ENCODE measurements around the gene HAL. TPM values are rescaled to one million over a fixed set of nuclear protein-coding genes. Genes with fewer than 3 reads are reported as not detected.

Gene HAL
- total and polyA plus RNA-seq, 3 donors from 2014 or later, result 0.37 to 0.74 (median 0.39) TPM

GRCh38 chr12:95980437-95980836 lies 15.7 kb downstream of the HAL start:
- H3K27ac ChIP-seq, result no peak overlapping the region
- 94 to 96% methylated on average over 5 of the region's 5 CpGs for WGBS, 2 donors
- no peaks in the 10 kb centered on the region for H3K4me1 ChIP-seq
- H3K36me3 ChIP-seq (ENCODE audit: low read depth, missing control alignments), result no peaks in the 10 kb centered on the region
- TF ChIP-seq POLR2A (IDR thresholded peaks at IDR 0.05) (no peak), CTCF (IDR thresholded peaks at IDR 0.05) (no peak)
- H3K27me3 ChIP-seq, result no peaks in the 10 kb centered on the region
- no peak for DNase-seq
- intact Hi-C loops (cut with DNase I; ENCODE audit: low total_unique reads), result no loop called here
- H3K4me3 ChIP-seq, result no peak overlapping the region
- H3K9me3 ChIP-seq, result no peaks in the 10 kb centered on the region

- H3K4me1 ChIP-seq, result no peaks in the 10 kb centered on the region
- DNase-seq, result no peak
- no peaks in the 10 kb centered on the region for H3K27me3 ChIP-seq
- no peaks in the 10 kb centered on the region for H3K36me3 ChIP-seq (ENCODE audit: low read depth, missing control alignments)
- H3K27ac ChIP-seq, result no peak overlapping the region
- intact Hi-C loops (cut with DNase I; ENCODE audit: low total_unique reads), result no loop called here
- H3K4me3 ChIP-seq, result no peak overlapping the region
- 71 to 81% methylated on average over 3 of the region's 3 CpGs for WGBS, 2 donors
- no peaks in the 10 kb centered on the region for H3K9me3 ChIP-seq
- TF ChIP-seq POLR2A (IDR thresholded peaks at IDR 0.05), result no peak
- no peak for TF ChIP-seq CTCF (IDR thresholded peaks at IDR 0.05)
Measured at GRCh38 chr12:95978774-95979173, 17.4 kb downstream of the HAL start.

- H3K4me3 ChIP-seq, result no peak overlapping the region
- WGBS, 2 donors, result 85 to 90% methylated on average over 5 of the region's 5 CpGs
- H3K27me3 ChIP-seq, result no peaks in the 10 kb centered on the region
- no peak for TF ChIP-seq CTCF (IDR thresholded peaks at IDR 0.05)
- no peaks in the 10 kb centered on the region for H3K9me3 ChIP-seq
- intact Hi-C loops (cut with DNase I; ENCODE audit: low total_unique reads), result no loop called here
- H3K27ac ChIP-seq, result no peak overlapping the region
- H3K4me1 ChIP-seq, result no peaks in the 10 kb centered on the region
- no peaks in the 10 kb centered on the region for H3K36me3 ChIP-seq (ENCODE audit: low read depth, missing control alignments)
- DNase-seq, result no peak
Measured at GRCh38 chr12:95978351-95978750, 17.8 kb downstream of the HAL start.

- Histone ChIP-seq H3K27me3 (no peaks in the 10 kb centered on the region), H3K36me3 (ENCODE audit: low read depth, missing control alignments) (no peaks in the 10 kb centered on the region), H3K4me3 (no peak overlapping the region), H3K9me3 (no peaks in the 10 kb centered on the region), H3K27ac (no peak overlapping the region), H3K4me1 (no peaks in the 10 kb centered on the region)
- TF ChIP-seq CTCF (IDR thresholded peaks at IDR 0.05), result no peak
- TF ChIP-seq POLR2A (IDR thresholded peaks at IDR 0.05), result no peak
- intact Hi-C loops (cut with DNase I; ENCODE audit: low total_unique reads), result no loop called here
- 83 to 96% methylated on average over 11 of the region's 11 CpGs for WGBS, 2 donors
- no peak for DNase-seq
Measured at GRCh38 chr12:95977764-95978305, 18.3 kb downstream of the HAL start.

GRCh38 chr12:95976416-95976832 lies 19.7 kb downstream of the HAL start:
- WGBS, 2 donors, result 95 to 97% methylated on average over 8 of the region's 8 CpGs
- no peak for DNase-seq

More at GRCh38 chr12:95976416-95976832, 19.7 kb downstream of the HAL start:
- H3K4me3 ChIP-seq, result no peak overlapping the region
- no peaks in the 10 kb centered on the region for H3K36me3 ChIP-seq (ENCODE audit: low read depth, missing control alignments)
- TF ChIP-seq POLR2A (IDR thresholded peaks at IDR 0.05) (no peak), CTCF (IDR thresholded peaks at IDR 0.05) (no peak)
- no peak overlapping the region for H3K27ac ChIP-seq
- H3K4me1 ChIP-seq, result no peaks in the 10 kb centered on the region
- no peaks in the 10 kb centered on the region for H3K27me3 ChIP-seq
- no peaks in the 10 kb centered on the region for H3K9me3 ChIP-seq
- intact Hi-C loops (cut with DNase I; ENCODE audit: low total_unique reads), result no loop called here

Data from testis (tissue), 3 donors.